Globus pallidus (tissue), 1 donor: Measurements from ENCODE around the gene KLHL26.
A peak's percentile ranks its signal among the peaks of the same experiment; 100 is the strongest.
"Not testable (repeated sequence)": the region's sequence is repeated elsewhere in the genome, so short reads cannot be mapped to it uniquely, and the experiment has no call there.

Experiments used
- DNase-seq: peaks from one replicate; pipeline ENCODE4 v3.0.0-alpha.2; 2015; ENCODE audit warnings: low spot score

KLHL26 gene

DNA sequence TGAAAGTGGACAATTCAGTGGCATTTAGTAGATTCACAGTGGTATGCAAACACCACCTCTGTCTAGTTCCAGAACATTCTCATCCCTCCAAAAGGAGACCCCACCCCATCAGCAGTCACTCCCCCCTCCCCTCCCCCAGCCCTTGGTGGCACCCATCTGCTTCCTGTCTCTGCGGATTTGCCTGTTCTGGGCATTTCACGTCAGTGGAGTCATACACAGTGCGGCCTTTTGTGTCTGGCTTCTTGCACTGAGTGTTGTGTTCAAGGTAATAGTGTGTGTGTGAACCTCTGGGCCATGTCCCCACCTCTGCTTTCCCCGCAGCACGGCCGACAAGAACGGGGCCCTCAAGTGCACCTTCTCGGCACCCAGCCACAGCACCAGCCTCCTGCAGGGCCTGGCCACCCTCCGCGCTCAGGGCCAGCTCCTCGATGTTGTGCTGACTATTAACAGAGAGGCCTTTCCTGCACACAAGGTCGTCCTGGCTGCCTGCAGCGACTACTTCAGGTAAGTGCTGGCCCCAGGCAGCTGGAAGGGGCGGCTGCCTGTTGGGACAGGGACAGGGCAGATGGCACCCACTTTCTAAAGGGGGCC lies 27.2 kb downstream of the KLHL26 start:
- DNase-seq, result no peak

DNA sequence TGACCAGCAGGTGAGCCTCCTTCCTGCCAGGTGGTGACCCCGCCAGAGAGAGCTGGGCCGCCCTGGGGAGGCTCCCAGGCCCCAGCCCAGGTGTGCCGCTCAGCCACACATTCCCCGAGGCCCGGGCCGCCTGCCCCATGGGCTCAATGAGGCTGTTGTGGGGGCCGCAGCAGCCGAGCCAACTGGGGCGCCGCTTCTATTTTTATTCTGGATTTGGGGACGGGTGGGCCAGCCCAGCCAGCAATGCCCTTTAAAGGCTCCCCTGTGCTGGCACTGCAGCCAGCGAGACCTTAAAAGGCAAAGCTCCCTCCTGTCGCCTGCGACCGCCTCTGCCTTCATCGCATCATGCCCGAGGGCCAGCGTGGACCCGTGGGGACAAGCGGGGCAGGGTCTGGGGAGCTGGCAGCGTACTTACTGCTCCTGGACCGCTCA lies 29.0 kb downstream of the KLHL26 start:
- no peak for DNase-seq

DNA sequence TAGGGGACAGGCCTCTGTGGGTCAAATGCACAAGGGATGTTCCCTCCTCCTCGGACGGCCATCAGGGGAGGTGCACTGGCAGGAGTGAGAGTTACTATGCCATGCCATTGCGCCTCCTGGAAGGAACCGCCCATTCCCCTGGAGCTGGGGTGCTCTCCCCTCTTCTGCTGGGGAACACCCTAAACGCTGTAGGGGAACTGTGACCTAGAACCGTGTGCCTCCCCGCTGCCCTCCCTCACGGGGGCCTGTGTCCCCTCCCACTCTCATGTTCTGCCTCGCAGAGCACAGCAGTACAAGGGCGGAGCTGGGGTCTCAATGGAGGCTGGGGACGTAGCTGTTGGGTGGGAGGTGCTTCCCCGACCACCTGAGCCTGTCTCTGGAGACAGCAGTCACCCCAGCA lies 29.5 kb downstream of the KLHL26 start:
- no peak for DNase-seq

DNA sequence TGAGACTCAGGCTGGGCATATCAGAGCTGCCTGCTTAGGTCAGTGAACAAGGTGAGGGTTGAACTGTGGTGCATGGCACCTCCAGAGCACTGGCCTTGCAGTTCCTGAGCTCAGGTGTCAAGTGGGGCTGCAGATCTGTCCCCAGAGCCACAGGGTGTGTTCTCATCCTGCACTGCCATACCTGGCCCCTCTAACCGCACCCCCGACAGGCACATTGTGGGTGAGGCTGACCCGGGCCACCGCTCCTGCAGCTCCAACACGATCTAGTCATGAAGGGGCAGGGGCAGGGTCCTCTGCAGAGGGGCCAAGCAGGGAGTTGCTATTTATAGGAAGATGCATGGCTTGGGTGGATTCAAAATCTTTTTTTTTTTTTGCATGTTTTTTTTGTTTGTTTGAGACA lies 30.0 kb downstream of the KLHL26 start:
- DNase-seq, result no peak

DNA sequence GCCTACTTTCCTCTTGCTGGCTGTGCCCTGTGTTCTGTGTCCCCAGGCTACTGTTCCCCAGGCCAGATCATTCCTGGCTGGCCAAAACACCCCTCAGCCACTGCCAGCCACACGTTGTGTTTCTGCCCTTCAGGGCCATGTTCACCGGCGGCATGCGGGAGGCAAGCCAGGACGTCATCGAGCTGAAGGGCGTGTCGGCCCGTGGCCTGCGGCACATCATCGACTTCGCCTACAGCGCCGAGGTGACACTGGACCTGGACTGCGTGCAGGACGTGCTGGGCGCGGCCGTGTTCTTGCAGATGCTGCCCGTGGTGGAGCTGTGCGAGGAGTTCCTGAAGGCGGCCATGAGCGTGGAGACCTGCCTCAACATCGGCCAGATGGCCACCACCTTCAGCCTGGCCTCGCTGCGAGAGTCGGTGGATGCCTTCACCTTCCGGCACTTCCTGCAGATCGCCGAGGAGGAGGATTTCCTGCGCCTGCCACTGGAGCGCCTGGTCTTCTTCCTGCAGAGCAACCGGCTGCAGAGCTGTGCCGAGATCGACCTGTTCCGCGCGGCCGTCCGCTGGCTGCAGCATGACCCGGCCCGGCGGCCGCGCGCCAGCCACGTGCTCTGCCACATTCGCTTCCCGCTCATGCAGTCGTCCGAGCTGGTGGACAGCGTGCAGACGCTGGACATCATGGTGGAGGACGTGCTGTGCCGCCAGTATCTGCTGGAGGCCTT lies 30.9 kb downstream of the KLHL26 start:
- no peak for DNase-seq

DNA sequence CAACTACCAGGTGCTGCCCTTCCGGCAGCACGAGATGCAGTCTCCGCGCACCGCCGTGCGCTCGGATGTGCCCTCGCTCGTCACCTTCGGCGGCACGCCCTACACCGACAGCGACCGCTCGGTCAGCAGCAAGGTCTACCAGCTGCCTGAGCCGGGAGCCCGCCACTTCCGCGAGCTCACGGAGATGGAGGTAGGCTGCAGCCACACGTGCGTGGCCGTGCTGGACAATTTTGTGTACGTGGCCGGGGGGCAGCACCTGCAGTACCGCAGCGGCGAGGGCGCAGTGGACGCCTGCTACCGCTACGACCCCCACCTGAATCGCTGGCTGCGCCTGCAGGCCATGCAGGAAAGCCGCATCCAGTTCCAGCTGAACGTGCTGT lies 31.4 kb downstream of the KLHL26 start:
- DNase-seq, result no peak

DNA sequence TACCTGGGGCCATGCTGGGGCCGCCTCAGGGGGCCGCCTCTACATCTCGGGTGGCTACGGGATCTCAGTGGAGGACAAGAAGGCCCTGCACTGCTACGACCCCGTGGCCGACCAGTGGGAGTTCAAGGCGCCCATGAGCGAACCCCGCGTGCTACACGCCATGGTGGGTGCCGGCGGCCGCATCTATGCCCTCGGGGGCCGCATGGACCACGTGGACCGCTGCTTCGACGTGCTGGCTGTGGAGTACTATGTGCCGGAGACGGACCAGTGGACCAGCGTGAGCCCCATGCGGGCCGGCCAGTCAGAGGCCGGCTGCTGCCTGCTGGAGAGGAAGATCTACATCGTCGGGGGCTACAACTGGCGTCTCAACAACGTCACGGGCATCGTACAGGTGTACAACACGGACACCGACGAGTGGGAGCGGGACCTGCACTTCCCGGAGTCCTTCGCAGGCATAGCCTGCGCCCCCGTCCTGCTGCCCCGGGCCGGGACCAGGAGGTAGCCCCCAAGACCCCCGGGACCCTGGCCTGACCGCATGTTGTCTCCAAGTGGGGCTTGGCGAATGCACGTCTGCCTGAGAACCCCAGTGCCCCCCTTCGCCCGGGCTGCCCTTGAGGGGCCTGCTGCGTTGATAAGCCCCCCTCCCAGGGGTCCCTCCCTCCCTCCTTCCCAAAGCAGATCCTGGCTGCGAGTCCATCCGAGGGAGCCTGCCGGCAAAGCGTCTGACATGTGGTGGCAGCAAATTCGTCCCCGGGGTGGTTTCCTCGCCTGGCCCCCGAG lies 32.1 kb downstream of the KLHL26 start:
- no peak for DNase-seq

GRCh38 chr19:18669524-18669817 lies 32.6 kb downstream of the KLHL26 start:
- DNase-seq, result no peak

DNA sequence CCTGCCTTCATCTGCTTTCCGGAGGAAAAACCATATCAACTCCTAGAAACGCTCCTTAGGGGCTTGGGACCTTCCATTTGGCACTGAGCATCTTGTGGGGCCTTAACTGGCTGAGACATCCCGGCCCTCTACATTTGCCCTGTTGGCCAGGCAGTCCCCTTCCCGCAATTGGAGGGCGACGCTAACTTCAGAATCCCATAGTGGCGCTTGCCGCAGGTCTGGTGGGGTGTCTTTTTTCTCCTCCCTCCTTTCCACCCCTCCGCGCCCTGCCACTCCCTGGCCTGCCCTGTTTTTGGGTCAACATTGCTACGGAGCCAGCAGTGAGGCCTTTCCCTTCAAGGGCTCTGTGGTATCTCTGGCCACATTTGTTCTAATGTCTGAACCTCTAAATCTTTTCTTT lies 33.1 kb downstream of the KLHL26 start:
- DNase-seq, result no peak

GRCh38 chr19:18670312-18670711 lies 33.5 kb downstream of the KLHL26 start:
- no peak for DNase-seq

GRCh38 chr19:18671303-18672043 lies 34.6 kb downstream of the KLHL26 start:
- no peak for DNase-seq

DNA sequence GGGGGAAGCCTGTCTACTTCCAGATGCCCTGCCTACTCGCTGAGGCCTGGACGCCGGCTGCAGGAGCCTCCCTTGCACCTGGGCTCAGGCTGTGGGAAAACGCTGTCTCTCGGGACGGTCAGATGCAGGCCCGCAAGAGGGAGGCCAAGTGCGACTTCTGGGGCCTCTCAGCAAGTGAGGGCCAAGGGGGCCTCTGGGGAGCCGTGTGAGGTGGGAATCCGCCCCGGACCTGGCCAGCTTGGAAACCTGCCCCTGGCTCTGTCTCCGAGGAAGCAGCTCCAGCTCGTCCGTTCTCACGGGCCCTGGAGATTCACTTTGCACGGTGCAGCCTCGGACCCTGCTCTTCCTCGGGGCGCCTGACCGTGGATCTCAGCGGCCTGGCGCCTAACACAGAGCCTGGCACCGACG lies 35.2 kb downstream of the KLHL26 start:
- DNase-seq, result no peak

DNA sequence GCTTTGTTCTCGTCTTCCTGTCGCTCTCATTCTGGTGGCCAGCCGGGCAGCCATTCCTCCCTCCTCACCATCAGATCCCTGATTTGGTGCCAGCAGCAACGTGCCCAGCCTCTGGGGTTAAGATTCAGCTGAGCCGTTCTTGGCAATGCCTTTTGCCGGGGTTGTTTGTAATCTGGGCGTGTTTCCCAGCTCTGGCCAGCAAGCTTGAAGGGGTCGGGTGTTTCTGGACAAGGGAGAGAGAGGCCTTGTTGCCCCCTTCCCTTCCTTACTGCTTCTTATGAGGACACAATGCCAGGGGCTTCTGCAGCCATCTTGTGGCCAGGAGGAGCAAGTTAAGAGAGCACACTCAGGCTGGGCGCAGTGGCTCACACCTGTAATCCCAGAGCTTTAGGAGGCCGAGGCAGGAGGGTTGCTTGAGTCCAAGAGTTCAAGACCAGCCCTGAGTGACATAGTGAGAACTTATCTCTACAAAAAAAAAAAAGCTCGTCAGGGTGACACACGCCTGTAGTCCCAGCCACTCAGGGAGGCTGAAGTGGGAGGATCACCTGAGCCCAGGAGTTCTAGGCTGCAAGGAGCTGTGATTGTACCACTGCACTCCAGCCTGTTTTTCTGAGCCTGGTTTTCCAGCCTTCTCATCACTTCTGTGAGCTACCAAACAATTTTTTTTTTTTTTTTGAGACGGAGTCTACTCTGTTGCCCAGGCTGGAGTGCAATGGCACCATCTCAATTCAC lies 35.9 kb downstream of the KLHL26 start:
- no peak for DNase-seq

- DNase-seq, result peak; percentile 63
Observed at GRCh38 chr19:18674616-18675015, 37.8 kb downstream of the KLHL26 start.

DNA sequence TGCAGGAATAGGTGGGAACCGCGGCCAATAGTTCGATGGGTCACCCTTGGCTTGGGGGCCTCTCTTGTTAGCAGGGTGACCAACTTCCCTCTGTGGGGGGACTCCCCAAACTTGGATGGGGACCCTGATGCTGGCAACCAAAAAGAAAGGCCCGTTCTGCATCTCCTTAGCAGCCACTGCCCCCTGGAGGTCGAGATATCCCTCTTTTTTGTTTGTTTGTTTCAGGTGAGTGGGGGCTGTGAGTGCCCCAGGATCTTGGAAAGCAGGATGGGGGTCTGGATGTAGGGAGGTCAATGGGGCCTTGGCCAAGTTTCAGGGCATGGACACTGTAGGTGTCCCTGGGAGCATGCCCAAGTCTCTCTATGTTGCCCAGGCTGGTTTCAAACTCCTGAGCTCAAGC lies 39.0 kb downstream of the KLHL26 start:
- no peak for DNase-seq

GRCh38 chr19:18676692-18677091 lies 39.9 kb downstream of the KLHL26 start:
- DNase-seq, result no peak

GRCh38 chr19:18677156-18677555 lies 40.3 kb downstream of the KLHL26 start:
- DNase-seq, result no peak

GRCh38 chr19:18680148-18680547 lies 43.3 kb downstream of the KLHL26 start:
- not testable (repeated sequence) for DNase-seq

DNA sequence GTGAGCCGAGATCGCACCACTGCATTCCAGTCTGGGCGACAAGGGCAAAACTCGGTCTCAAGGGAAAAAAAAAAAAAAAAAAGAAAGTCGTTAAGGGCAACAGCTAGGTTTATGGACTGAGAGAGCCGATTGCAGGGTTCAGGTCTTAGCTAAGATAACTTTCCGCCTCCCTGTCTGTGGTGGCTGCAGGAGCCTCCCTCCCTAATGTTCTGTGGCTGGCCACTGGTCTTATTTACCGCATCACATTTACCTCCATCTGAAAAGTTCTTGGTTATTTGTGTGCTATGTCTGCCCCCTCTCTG lies 45.9 kb downstream of the KLHL26 start:
- DNase-seq, result no peak

DNA sequence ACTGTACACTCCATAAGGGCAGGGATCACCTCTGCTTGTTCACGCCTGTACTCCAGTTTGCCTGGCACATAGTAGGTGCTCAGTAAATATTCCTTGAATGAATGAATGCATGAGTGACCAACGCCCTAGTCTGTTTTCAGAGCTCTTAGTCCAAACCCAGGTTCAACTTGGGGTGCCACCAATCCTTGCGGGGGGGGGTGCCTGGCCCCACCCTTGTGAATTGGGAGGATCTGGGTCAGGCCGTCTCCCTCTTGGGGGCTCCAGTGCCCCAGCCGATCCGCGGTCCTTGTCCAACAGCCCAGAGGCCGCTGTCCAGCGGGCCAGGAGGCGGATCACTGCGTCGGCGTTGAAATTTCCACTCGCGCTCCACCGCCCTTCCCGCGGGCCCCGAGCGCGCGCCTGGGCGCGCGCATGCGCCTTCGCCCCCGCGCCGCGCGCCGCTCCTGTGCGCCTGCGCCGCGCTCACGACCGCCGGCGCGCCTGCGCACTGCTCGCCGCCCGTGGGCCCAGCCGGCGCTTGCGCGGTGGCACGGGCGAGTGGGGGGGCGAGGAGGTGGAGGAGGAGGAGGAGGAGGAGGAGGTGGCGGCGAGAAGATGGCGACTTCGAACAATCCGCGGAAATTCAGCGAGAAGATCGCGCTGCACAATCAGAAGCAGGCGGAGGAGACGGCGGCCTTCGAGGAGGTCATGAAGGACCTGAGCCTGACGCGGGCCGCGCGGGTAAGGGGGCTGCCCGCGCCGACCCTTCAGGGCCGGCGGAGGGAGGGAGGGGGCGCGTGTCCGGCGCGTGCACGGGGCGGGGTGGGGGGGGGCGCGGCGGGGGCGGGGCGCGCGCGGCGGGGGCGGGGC lies 46.5 kb downstream of the KLHL26 start, which contains the start of gene CRTC1:
TSS of gene CRTC1 (plus strand) at position 572 of the 849 bp plus-strand sequence. CDS start at position 595, 23 bp downstream.
- peak; percentile 81 for DNase-seq
